Measurements from ENCODE around the gene CFAP77.
A peak's percentile ranks its signal among the peaks of the same experiment; 100 is the strongest.

CFAP77 gene

DNA sequence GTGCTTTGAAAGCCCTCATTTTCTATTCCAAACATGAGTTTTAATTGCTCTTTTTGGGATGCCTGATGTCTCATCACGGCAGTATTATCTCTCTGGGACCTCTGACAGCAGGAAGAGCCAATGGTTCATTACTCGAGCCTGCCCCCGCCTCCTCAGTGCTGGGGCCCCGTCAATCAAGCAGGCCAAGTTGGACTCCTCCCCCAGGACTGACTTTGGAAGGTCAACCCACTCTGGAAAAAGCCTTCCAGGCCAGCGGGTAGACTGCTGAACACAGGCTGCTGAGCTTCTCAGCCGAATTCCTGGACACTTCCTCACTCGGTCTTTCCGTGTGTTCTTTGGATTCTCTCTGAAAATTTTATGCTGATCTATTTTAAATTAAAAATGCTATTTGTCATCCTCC is 162.9 kb downstream of the CFAP77 start:
- no peak overlapping the region for H3K4me3 ChIP-seq (ENCODE audit: insufficient read depth, low read depth, low read length)
- no peak overlapping the region for H3K27ac ChIP-seq (ENCODE audit: insufficient read depth, low read depth, low read length, poor library complexity, severe bottlenecking)
- 39 to 53% methylated on average over 8 of the region's 8 CpGs for WGBS, 2 experiments
- no peaks in the 10 kb centered on the region for H3K9me3 ChIP-seq (ENCODE audit: control insufficient read depth, low read length)
- peaks cover 13% of the 10 kb centered on the region for H3K4me1 ChIP-seq (ENCODE audit: control insufficient read depth, insufficient read depth, low read length)
- no peaks in the 10 kb centered on the region for H3K36me3 ChIP-seq (ENCODE audit: control insufficient read depth, insufficient read depth, low read length)
- peaks cover 29% of the 10 kb centered on the region for H3K27me3 ChIP-seq (ENCODE audit: control insufficient read depth, insufficient read depth, low read length, poor library complexity, severe bottlenecking)

DNA sequence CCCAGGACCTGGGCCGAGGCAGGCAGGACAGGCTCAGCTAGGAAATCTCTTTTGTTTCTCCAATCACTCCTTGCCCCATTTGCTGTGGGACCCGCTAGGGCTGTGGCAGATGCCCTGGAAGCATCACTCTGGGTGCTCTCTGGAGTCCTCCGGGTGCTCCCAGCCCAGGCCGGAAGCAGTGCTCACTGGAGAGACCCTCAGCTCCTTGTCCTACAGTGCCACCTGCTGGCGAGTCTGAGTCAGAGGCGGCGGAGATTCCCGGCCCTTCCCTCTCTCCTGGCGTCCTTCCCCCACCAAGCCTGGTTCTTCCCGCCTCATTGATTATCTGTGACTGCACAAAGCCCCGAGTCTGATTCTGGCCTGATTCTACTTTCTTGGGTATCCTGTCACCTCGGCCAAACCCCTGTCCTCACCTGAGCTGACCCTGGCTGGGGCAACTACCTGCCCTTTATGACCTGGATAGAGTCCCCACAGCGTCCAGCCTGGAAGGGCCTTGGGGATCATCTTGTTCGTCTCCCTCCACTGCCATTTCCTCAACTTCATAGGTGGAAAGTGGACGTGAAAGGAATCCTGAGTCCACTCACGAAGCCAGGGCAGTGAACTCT is 165.1 kb downstream of the CFAP77 start:
- Histone ChIP-seq H3K36me3 (ENCODE audit: control insufficient read depth, insufficient read depth, low read length) (no peaks in the 10 kb centered on the region), H3K4me3 (ENCODE audit: insufficient read depth, low read depth, low read length) (no peak overlapping the region), H3K27ac (ENCODE audit: insufficient read depth, low read depth, low read length, poor library complexity, severe bottlenecking) (no peak overlapping the region), H3K4me1 (ENCODE audit: control insufficient read depth, insufficient read depth, low read length) (peaks cover 13% of the 10 kb centered on the region), H3K9me3 (ENCODE audit: control insufficient read depth, low read length) (no peaks in the 10 kb centered on the region), H3K27me3 (ENCODE audit: control insufficient read depth, insufficient read depth, low read length, poor library complexity, severe bottlenecking) (peaks cover 51% of the 10 kb centered on the region)
- 24 to 27% methylated on average over 16 of the region's 16 CpGs for WGBS, 2 experiments

- Histone ChIP-seq H3K36me3 (ENCODE audit: control insufficient read depth, insufficient read depth, low read length) (no peaks in the 10 kb centered on the region), H3K27me3 (ENCODE audit: control insufficient read depth, insufficient read depth, low read length, poor library complexity, severe bottlenecking) (peaks cover 58% of the 10 kb centered on the region), H3K9me3 (ENCODE audit: control insufficient read depth, low read length) (no peaks in the 10 kb centered on the region), H3K27ac (ENCODE audit: insufficient read depth, low read depth, low read length, poor library complexity, severe bottlenecking) (no peak overlapping the region), H3K4me3 (ENCODE audit: insufficient read depth, low read depth, low read length) (no peak overlapping the region), H3K4me1 (ENCODE audit: control insufficient read depth, insufficient read depth, low read length) (peaks cover 14% of the 10 kb centered on the region)
- 92 to 94% methylated on average over 5 of the region's 5 CpGs for WGBS, 2 experiments
These were observed 165.8 kb downstream of the CFAP77 start for GRCh38 chr9:132575811-132576210.

DNA sequence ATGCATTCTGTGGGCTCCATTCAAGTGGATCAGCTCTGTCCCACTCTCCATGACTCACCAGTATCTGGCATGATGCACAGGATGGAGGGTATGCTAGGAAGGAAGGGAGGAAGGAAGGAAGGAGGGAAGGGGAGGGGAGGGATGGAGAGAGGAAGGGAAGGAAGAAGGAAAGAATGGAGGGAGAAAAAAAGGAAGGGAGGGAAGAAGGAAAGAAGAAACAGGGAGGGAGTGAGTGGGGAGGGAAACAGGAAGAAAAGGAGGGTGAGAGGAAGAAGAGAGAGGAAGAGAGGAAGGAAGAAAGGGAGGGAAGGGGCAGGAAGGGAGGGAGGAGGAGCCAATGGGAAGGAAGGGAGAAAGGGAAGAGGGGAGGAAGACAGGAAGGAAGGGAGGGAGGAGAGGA is 167.1 kb downstream of the CFAP77 start:
- Histone ChIP-seq H3K9me3 (ENCODE audit: control insufficient read depth, low read length) (no peaks in the 10 kb centered on the region), H3K27ac (ENCODE audit: insufficient read depth, low read depth, low read length, poor library complexity, severe bottlenecking) (no peak overlapping the region), H3K4me1 (ENCODE audit: control insufficient read depth, insufficient read depth, low read length) (peaks cover 20% of the 10 kb centered on the region)

GRCh38 chr9:132578367-132578932 is 168.4 kb downstream of the CFAP77 start:
- H3K36me3 ChIP-seq (ENCODE audit: control insufficient read depth, insufficient read depth, low read length), result no peaks in the 10 kb centered on the region
- peaks cover 84% of the 10 kb centered on the region for H3K27me3 ChIP-seq (ENCODE audit: control insufficient read depth, insufficient read depth, low read length, poor library complexity, severe bottlenecking)
- no peak overlapping the region for H3K27ac ChIP-seq (ENCODE audit: insufficient read depth, low read depth, low read length, poor library complexity, severe bottlenecking)
- peaks cover 16% of the 10 kb centered on the region for H3K4me1 ChIP-seq (ENCODE audit: control insufficient read depth, insufficient read depth, low read length)
- WGBS, 2 experiments, result 57 to 62% methylated on average over 7 of the region's 7 CpGs
- no peak overlapping the region for H3K4me3 ChIP-seq (ENCODE audit: insufficient read depth, low read depth, low read length)
- no peaks in the 10 kb centered on the region for H3K9me3 ChIP-seq (ENCODE audit: control insufficient read depth, low read length)

More for the DNA sequence above, 167.1 kb downstream of the CFAP77 start:
- Histone ChIP-seq H3K27me3 (ENCODE audit: control insufficient read depth, insufficient read depth, low read length, poor library complexity, severe bottlenecking) (peaks cover 71% of the 10 kb centered on the region), H3K36me3 (ENCODE audit: control insufficient read depth, insufficient read depth, low read length) (no peaks in the 10 kb centered on the region), H3K4me3 (ENCODE audit: insufficient read depth, low read depth, low read length) (no peak overlapping the region)

- Histone ChIP-seq H3K4me3 (ENCODE audit: insufficient read depth, low read depth, low read length) (peak overlapping the region; percentile 42), H3K27me3 (ENCODE audit: control insufficient read depth, insufficient read depth, low read length, poor library complexity, severe bottlenecking) (peaks cover 94% of the 10 kb centered on the region)
These were observed 169.4 kb downstream of the CFAP77 start for GRCh38 chr9:132579427-132579798.

DNA sequence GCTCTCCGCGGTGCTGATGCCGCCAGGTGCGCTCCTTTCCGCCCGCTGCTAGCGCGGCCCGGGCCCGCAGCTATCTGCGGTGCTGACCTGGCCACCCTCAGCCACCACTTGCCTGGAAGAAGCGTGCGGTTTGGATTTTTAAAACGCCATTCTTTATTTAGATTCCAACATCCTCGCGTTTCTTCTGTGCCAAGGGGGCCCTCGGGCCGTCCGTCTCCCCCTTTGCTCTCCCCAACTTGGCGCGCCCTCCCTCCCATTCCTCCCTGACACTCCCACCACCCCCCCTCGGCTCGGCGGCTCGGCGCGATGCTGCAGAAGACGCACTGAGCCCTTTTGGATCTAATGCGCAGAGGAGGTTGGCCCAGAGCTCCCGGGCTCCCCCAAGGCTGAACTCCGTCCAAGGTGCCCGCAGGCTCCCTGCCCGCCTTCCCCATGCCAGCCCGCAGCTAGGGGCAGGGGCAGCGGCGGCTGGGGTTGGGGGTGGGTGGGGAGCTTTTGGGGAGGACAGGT is 172.3 kb downstream of the CFAP77 start, which contains the start of gene BARHL1:
Gene BARHL1 (plus strand): TSS at position 331 of the 510 bp plus-strand sequence. CDS start 192 bp downstream, outside the sequence.
- 7 to 11% methylated on average over 35 of the region's 36 CpGs for WGBS, 2 experiments
- H3K27me3 ChIP-seq (ENCODE audit: control insufficient read depth, insufficient read depth, low read length, poor library complexity, severe bottlenecking), result peaks cover 100% of the 10 kb centered on the region
- H3K4me3 ChIP-seq (ENCODE audit: insufficient read depth, low read depth, low read length), result peak within 1 kb of the TSS; percentile 43
- H3K36me3 ChIP-seq (ENCODE audit: control insufficient read depth, insufficient read depth, low read length), result no peaks in the 10 kb centered on the region
- peaks cover 36% of the 10 kb centered on the region for H3K4me1 ChIP-seq (ENCODE audit: control insufficient read depth, insufficient read depth, low read length)
- H3K27ac ChIP-seq (ENCODE audit: insufficient read depth, low read depth, low read length, poor library complexity, severe bottlenecking), result no peak within 1 kb of the TSS
- H3K9me3 ChIP-seq (ENCODE audit: control insufficient read depth, low read length), result no peaks in the 10 kb centered on the region

More at GRCh38 chr9:132579427-132579798, 169.4 kb downstream of the CFAP77 start:
- H3K27ac ChIP-seq (ENCODE audit: insufficient read depth, low read depth, low read length, poor library complexity, severe bottlenecking), result no peak overlapping the region
- H3K4me1 ChIP-seq (ENCODE audit: control insufficient read depth, insufficient read depth, low read length), result peaks cover 23% of the 10 kb centered on the region
- no peaks in the 10 kb centered on the region for H3K9me3 ChIP-seq (ENCODE audit: control insufficient read depth, low read length)
- WGBS, 2 experiments, result 18 to 21% methylated on average over 15 of the region's 15 CpGs
- H3K36me3 ChIP-seq (ENCODE audit: control insufficient read depth, insufficient read depth, low read length), result no peaks in the 10 kb centered on the region

DNA sequence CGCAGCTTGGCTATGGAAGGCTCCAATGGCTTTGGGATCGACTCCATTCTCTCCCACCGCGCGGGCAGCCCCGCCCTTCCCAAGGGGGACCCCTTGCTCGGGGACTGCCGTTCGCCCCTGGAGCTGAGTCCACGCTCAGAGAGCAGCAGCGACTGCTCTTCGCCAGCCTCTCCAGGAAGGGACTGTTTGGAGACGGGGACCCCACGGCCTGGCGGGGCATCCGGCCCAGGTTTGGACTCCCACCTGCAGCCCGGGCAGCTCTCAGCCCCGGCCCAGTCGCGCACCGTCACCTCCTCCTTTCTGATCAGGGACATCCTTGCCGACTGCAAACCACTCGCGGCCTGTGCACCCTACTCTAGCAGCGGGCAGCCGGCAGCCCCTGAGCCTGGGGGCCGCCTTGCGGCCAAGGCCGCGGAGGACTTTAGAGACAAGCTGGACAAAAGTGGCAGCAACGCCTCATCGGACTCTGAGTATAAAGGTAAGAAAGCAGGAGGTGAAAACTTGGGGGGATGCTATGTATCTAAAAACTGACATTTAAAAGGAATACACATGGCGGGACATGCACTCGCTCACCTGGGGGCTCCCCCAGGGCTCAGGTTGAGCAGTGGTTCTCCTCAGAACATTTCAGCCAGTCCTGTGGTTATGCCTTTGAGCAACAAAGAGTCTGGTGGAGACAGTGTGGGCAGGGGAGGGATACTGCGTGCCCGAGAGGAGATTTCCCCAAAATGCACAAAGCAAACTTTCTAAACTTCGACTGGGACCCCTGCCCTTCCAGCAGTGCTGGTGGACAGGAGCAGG is 173.0 kb downstream of the CFAP77 start:
- Histone ChIP-seq H3K27me3 (ENCODE audit: control insufficient read depth, insufficient read depth, low read length, poor library complexity, severe bottlenecking) (peaks cover 100% of the 10 kb centered on the region), H3K4me3 (ENCODE audit: insufficient read depth, low read depth, low read length) (peak overlapping the region; percentile 43), H3K4me1 (ENCODE audit: control insufficient read depth, insufficient read depth, low read length) (peaks cover 38% of the 10 kb centered on the region), H3K27ac (ENCODE audit: insufficient read depth, low read depth, low read length, poor library complexity, severe bottlenecking) (no peak overlapping the region), H3K9me3 (ENCODE audit: control insufficient read depth, low read length) (no peaks in the 10 kb centered on the region), H3K36me3 (ENCODE audit: control insufficient read depth, insufficient read depth, low read length) (no peaks in the 10 kb centered on the region)
- 19 to 20% methylated on average over 37 of the region's 37 CpGs for WGBS, 2 experiments

DNA sequence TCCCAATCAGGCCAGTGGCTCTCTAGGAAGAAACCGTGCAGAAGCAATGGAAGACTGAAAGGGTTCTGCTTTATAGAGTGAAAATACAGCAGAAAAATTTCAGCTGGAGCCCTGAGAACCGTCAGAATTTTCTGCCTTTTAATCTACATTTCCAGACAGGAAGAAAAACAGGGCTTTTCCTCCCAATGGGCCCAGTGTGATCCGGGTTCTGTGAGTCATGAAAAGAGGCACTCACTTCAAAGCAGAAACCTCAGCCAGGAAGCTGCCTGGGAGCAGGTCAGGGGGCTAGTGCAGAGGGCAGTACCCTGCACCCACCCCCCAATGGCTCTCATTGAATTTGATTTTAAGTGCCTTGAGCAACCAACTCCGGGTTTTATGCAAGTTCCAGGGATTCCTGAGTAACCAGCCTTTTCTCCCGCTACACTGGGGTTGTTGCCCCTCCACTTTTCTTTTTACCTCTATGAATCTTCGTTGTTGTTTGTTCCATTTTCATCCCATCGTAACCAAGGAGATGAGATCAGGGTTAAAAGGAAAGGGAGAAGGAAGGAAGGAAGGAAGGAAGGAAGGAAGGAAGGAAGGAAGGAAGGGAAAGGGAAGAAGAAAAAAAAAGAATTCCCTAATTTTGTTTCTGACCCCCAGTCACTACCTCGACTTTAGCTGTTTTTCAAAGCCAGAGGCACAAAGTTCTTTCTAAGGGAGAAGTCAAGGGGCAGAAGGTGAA is 173.7 kb downstream of the CFAP77 start:
- 3 to 5% methylated on average over 7 to 8 of the region's 8 CpGs for WGBS, 2 experiments
- no peaks in the 10 kb centered on the region for H3K9me3 ChIP-seq (ENCODE audit: control insufficient read depth, low read length)
- peak overlapping the region; percentile 43 for H3K4me3 ChIP-seq (ENCODE audit: insufficient read depth, low read depth, low read length)
- H3K4me1 ChIP-seq (ENCODE audit: control insufficient read depth, insufficient read depth, low read length), result peaks cover 38% of the 10 kb centered on the region
- H3K36me3 ChIP-seq (ENCODE audit: control insufficient read depth, insufficient read depth, low read length), result no peaks in the 10 kb centered on the region
- H3K27me3 ChIP-seq (ENCODE audit: control insufficient read depth, insufficient read depth, low read length, poor library complexity, severe bottlenecking), result peaks cover 100% of the 10 kb centered on the region
- H3K27ac ChIP-seq (ENCODE audit: insufficient read depth, low read depth, low read length, poor library complexity, severe bottlenecking), result no peak overlapping the region
